ENCODE results near the gene TMEM59L. TPM values are rescaled to one million over a fixed set of nuclear protein-coding genes. Genes with fewer than 3 reads are reported as not detected.
"Not testable (repeated sequence)": the region's sequence is repeated elsewhere in the genome, so short reads cannot be mapped to it uniquely, and the experiment has no call there.

The TMEM59L gene
- total RNA-seq, 1 experiment from 2014 or later = 0.71 TPM

- peak; percentile 38 for DNase-seq
- H3K9me3 Mint-ChIP-seq (ENCODE audit: low read depth, unreplicated experiment) = no peaks in the 10 kb centered on the region
- H3K27me3 Mint-ChIP-seq (ENCODE audit: unreplicated experiment) = no peaks in the 10 kb centered on the region
- intact Hi-C loops (cut with micrococcal nuclease; ENCODE audit: unreplicated experiment) = no loop called here
- no peak overlapping the region for H3K4me3 Mint-ChIP-seq (ENCODE audit: low read depth, unreplicated experiment)
- CTCF ChIA-PET = interaction anchor here (0.6 kb wide), 1 partner anchor 107 kb away, joined by 3 read pairs; no protein-coding TSS in a partner anchor
- no peak overlapping the region for H3K27ac Mint-ChIP-seq (ENCODE audit: unreplicated experiment)
- H3K4me1 Mint-ChIP-seq (ENCODE audit: low read depth, unreplicated experiment) = no peaks in the 10 kb centered on the region
- no TSS peak for BruUV-seq (replicated peaks)
- H3K36me3 Mint-ChIP-seq (ENCODE audit: insufficient read depth, unreplicated experiment) = no peaks in the 10 kb centered on the region
- no peak for TF ChIP-seq CTCF (IDR thresholded peaks at IDR 0.05; ENCODE audit: unreplicated experiment)
Measured at GRCh38 chr19:18596752-18597157, 15.9 kb upstream of the TMEM59L start.

GRCh38 chr19:18597809-18598660 lies 14.6 kb upstream of the TMEM59L start:
- BruUV-seq (replicated peaks) = no TSS peak
- H3K27me3 Mint-ChIP-seq (ENCODE audit: unreplicated experiment) = peaks cover 7% of the 10 kb centered on the region
- intact Hi-C loops (cut with micrococcal nuclease; ENCODE audit: unreplicated experiment) = no loop called here
- H3K4me1 Mint-ChIP-seq (ENCODE audit: low read depth, unreplicated experiment) = no peaks in the 10 kb centered on the region
- H3K27ac Mint-ChIP-seq (ENCODE audit: unreplicated experiment) = no peak overlapping the region
- H3K4me3 Mint-ChIP-seq (ENCODE audit: low read depth, unreplicated experiment) = no peak overlapping the region
- TF ChIP-seq CTCF (IDR thresholded peaks at IDR 0.05; ENCODE audit: unreplicated experiment) = no peak
- no peaks in the 10 kb centered on the region for H3K9me3 Mint-ChIP-seq (ENCODE audit: low read depth, unreplicated experiment)
- H3K36me3 Mint-ChIP-seq (ENCODE audit: insufficient read depth, unreplicated experiment) = no peaks in the 10 kb centered on the region
- no peak for DNase-seq
- CTCF ChIA-PET = interaction anchor here (0.6 kb wide), 1 partner anchor 9 kb away, joined by 8 read pairs; no protein-coding TSS in a partner anchor

GRCh38 chr19:18599485-18599884 lies 13.2 kb upstream of the TMEM59L start:
- Mint-ChIP-seq H3K9me3 (ENCODE audit: low read depth, unreplicated experiment) (no peaks in the 10 kb centered on the region), H3K36me3 (ENCODE audit: insufficient read depth, unreplicated experiment) (no peaks in the 10 kb centered on the region), H3K4me1 (ENCODE audit: low read depth, unreplicated experiment) (no peaks in the 10 kb centered on the region), H3K27me3 (ENCODE audit: unreplicated experiment) (peaks cover 17% of the 10 kb centered on the region), H3K27ac (ENCODE audit: unreplicated experiment) (no peak overlapping the region), H3K4me3 (ENCODE audit: low read depth, unreplicated experiment) (no peak overlapping the region)
- intact Hi-C loops (cut with micrococcal nuclease; ENCODE audit: unreplicated experiment) = no loop called here
- CTCF ChIA-PET = interaction anchor here (0.8 kb wide), 1 partner anchor 247 kb away, joined by 3 read pairs; no protein-coding TSS in a partner anchor
- no peak for TF ChIP-seq CTCF (IDR thresholded peaks at IDR 0.05; ENCODE audit: unreplicated experiment)
- no peak for DNase-seq
- BruUV-seq (replicated peaks) = no TSS peak

GRCh38 chr19:18600692-18601397 lies 11.8 kb upstream of the TMEM59L start:
- CTCF ChIA-PET = interaction anchor here (0.6 kb wide), 1 partner anchor 163 kb away, joined by 5 read pairs; no protein-coding TSS in a partner anchor
- H3K9me3 Mint-ChIP-seq (ENCODE audit: low read depth, unreplicated experiment); intact Hi-C loops (cut with micrococcal nuclease; ENCODE audit: unreplicated experiment); DNase-seq; H3K36me3 Mint-ChIP-seq (ENCODE audit: insufficient read depth, unreplicated experiment); BruUV-seq (replicated peaks); H3K4me1 Mint-ChIP-seq (ENCODE audit: low read depth, unreplicated experiment); H3K27ac Mint-ChIP-seq (ENCODE audit: unreplicated experiment); H3K4me3 Mint-ChIP-seq (ENCODE audit: low read depth, unreplicated experiment): not testable (repeated sequence)
- H3K27me3 Mint-ChIP-seq (ENCODE audit: unreplicated experiment) = peaks cover 31% of the 10 kb centered on the region
